Neuronal stem cell (in vitro differentiated cells): Measurements from ENCODE around the gene HOXC9.

ENCODE experiments used
- DNase-seq: peaks from one replicate; pipeline ENCODE4 v3.0.0-alpha.2; 2013; ENCODE audit warnings: low spot score
- H2AFZ ChIP-seq: one replicate; pipeline ENCODE4 v1.6.1; 2013; ENCODE audit warnings: mild to moderate bottlenecking, low read length, inconsistent platforms
- H2AK5ac ChIP-seq: 2 replicates; pipeline ENCODE4 v1.6.1; 2013; ENCODE audit warnings: low read depth, mild to moderate bottlenecking, inconsistent platforms, low read length, moderate library complexity, mixed read lengths
- H2BK120ac ChIP-seq: 2 replicates; pipeline ENCODE4 v1.6.1; 2013; ENCODE audit warnings: low read depth, mild to moderate bottlenecking, inconsistent platforms, low read length, moderate library complexity, mixed read lengths
- H2BK12ac ChIP-seq: one replicate; pipeline ENCODE4 v1.6.1; 2013; ENCODE audit warnings: low read length, inconsistent platforms
- H2BK15ac ChIP-seq: 2 replicates; pipeline ENCODE4 v1.6.1; 2013; ENCODE audit warnings: mild to moderate bottlenecking, low read length, inconsistent platforms, mixed read lengths
- H2BK5ac ChIP-seq: one replicate; pipeline ENCODE4 v1.6.1; 2013; ENCODE audit warnings: inconsistent platforms, mild to moderate bottlenecking, low read length, moderate library complexity
- H3K14ac ChIP-seq: one replicate; pipeline ENCODE4 v1.6.1; 2013; ENCODE audit warnings: low read length, inconsistent platforms
- H3K18ac ChIP-seq: 2 replicates; pipeline ENCODE4 v1.6.1; 2013; ENCODE audit warnings: low read length, inconsistent platforms
- H3K23ac ChIP-seq: 2 replicates; pipeline ENCODE4 v1.6.1; 2013; ENCODE audit warnings: low read depth, mild to moderate bottlenecking, mixed read lengths, low read length, inconsistent platforms; ENCODE audit not compliant: poor library complexity
- H3K27ac ChIP-seq: replicated peaks from 3 replicates; pipeline ENCODE4 v1.5.1; 2013; ENCODE audit warnings: low read length, inconsistent platforms
- H3K27me3 ChIP-seq, 3 experiments: 2 replicates each; pipeline ENCODE4 v1.6.1; 2013; ENCODE audit warnings: low read length in 3 of 3, mild to moderate bottlenecking in 2 of 3, inconsistent platforms in 1 of 3, low read depth in 1 of 3, mixed read lengths in 1 of 3, moderate library complexity in 1 of 3; ENCODE audit not compliant: control insufficient read depth in 3 of 3, insufficient read depth in 3 of 3
- H3K36me3 ChIP-seq, 2 donors: replicated peaks in 1 of 2; 2 replicates each; pipeline ENCODE4 v1.6.1; 2013; ENCODE audit warnings: low read length in 2 of 2; ENCODE audit not compliant: control insufficient read depth in 2 of 2, insufficient read depth in 2 of 2
- H3K4ac ChIP-seq: 2 replicates; pipeline ENCODE4 v1.6.1; 2013; ENCODE audit warnings: inconsistent platforms, mild to moderate bottlenecking, low read length, moderate library complexity
- H3K4me1 ChIP-seq, 2 donors: 1 replicate in 1 of 2; 2 replicates in 1 of 2; pipeline ENCODE4 v1.6.1; 2013; ENCODE audit warnings: low read length in 2 of 2, low read depth in 1 of 2; ENCODE audit not compliant: control insufficient read depth in 2 of 2, insufficient read depth in 1 of 2
- H3K4me2 ChIP-seq: one replicate; pipeline ENCODE4 v1.6.1; 2013; ENCODE audit warnings: mild to moderate bottlenecking, low read length, inconsistent platforms; ENCODE audit not compliant: insufficient read depth, poor library complexity, severe bottlenecking
- H3K4me3 ChIP-seq, 2 donors: 2 replicates each; pipeline ENCODE4 v1.5.1; 2013; ENCODE audit warnings: low read length in 2 of 2, mild to moderate bottlenecking in 2 of 2, inconsistent platforms in 1 of 2, moderate library complexity in 1 of 2
- H3K79me1 ChIP-seq: one replicate; pipeline ENCODE4 v1.6.1; 2013; ENCODE audit warnings: low read depth, mild to moderate bottlenecking, inconsistent platforms, low read length, moderate library complexity
- H3K9ac ChIP-seq: one replicate; pipeline ENCODE4 v1.6.1; 2013; ENCODE audit warnings: mild to moderate bottlenecking, low read depth, low read length, inconsistent platforms; ENCODE audit not compliant: poor library complexity
- H3K9me3 ChIP-seq, 2 donors: replicated peaks in 1 of 2; 2 replicates each; pipeline versions ENCODE3 to v1.6.1; 2013; ENCODE audit warnings: low read length in 2 of 2, mild to moderate bottlenecking in 2 of 2, inconsistent platforms in 1 of 2, low read depth in 1 of 2, mixed read lengths in 1 of 2, moderate library complexity in 1 of 2; ENCODE audit not compliant: control insufficient read depth in 2 of 2, insufficient read depth in 1 of 2
- H4K8ac ChIP-seq: one replicate; pipeline ENCODE4 v1.6.1; 2013; ENCODE audit warnings: low read depth, mild to moderate bottlenecking, inconsistent platforms, low read length, moderate library complexity
- H4K91ac ChIP-seq: one replicate; pipeline ENCODE4 v1.6.1; 2013; ENCODE audit warnings: low read length, low read depth, mild to moderate bottlenecking, inconsistent platforms; ENCODE audit not compliant: poor library complexity
- WGBS, 2 donors: extraction: QIAGEN DNeasy Blood & Tissue Kit; methylation state at CpG; one replicate each; pipeline ENCODE4 v1.1.7; 2013; ENCODE audit warnings: missing lambda C conversion rate in 2 of 2, mixed read lengths in 1 of 2; ENCODE audit not compliant: insufficient read length in 2 of 2, insufficient replicate concordance in 1 of 2; ENCODE audit errors: extremely low coverage in 2 of 2; 5-methylcytosine and 5-hydroxymethylcytosine counted together

Gene HOXC9

DNA sequence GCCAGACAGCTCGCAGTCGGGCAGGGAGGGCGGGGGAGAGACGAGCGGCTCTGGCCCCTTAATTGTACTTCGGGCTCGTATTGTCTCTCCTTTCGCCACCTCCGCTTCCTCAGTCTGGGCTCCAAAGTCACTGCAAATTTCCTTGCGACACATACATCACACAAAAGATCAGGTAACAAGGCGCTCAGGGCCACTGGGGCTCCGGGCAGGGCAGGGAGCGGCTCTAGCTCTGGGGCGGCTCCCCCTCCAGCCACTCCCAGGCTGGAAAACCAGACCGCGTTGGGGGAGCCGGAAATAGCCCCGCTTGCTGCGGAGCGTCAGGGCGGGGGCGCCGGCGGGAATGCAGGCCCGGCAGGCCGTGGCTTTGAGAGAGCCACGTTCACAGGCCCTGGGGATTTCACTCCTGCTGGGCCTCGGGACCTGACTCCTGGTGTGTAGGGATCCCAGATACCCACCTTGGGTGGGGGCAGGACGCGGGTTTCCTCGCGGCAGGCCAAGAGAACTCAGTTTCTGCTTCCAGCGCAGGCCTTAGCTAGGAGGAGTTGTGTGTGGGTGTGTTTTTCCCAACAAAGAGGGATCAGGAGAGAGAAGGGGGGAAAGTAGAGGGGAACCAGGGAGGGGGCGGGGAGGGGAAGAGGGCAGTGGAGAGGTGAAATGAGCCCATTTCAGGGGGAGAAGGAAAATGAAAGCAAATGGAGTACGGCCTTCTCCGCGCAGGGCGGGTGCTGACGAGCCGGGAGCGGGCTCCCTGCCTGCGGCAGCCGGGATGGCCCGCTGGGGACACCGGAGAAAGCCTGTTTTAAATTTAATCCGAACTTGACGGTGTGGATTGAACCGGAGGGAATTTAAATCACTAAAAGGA is 4.4 kb upstream of the HOXC9 start:
- H3K18ac ChIP-seq: no peak overlapping the region
- H2BK120ac ChIP-seq: no peak overlapping the region
- H4K91ac ChIP-seq: no peak overlapping the region
- peaks cover 0 to 6% of the 10 kb centered on the region in 2 donors for H3K9me3 ChIP-seq
- no peak overlapping the region for H2BK15ac ChIP-seq
- no peaks in the 10 kb centered on the region for H3K36me3 ChIP-seq
- no peak overlapping the region for H4K8ac ChIP-seq
- no peak overlapping the region for H3K14ac ChIP-seq
- H3K27ac ChIP-seq: no peak overlapping the region
- H2BK5ac ChIP-seq: no peak overlapping the region
- DNase-seq: no peak
- peak overlapping the region in 1 of 2 donors; percentile 28 for H3K4me3 ChIP-seq
- H3K23ac ChIP-seq: peak overlapping the region; percentile 82
- peaks cover 87 to 100% (median 100%) of the 10 kb centered on the region in 3 experiments for H3K27me3 ChIP-seq
- no peaks in the 10 kb centered on the region for H3K79me1 ChIP-seq
- no peak overlapping the region for H3K9ac ChIP-seq
- no peak overlapping the region for H3K4me2 ChIP-seq
- no peak overlapping the region for H2BK12ac ChIP-seq
- H3K4me1 ChIP-seq: no peaks in the 10 kb centered on the region
- no peak overlapping the region for H3K4ac ChIP-seq
- peak overlapping the region; percentile 90 for H2AFZ ChIP-seq
- no CpG with 5 or more reads among the region's 48 CpGs for WGBS, 2 donors
- H2AK5ac ChIP-seq: no peak overlapping the region

GRCh38 chr12:53996240-53997203 is 3.4 kb upstream of the HOXC9 start:
- peak overlapping the region; percentile 90 for H2AFZ ChIP-seq
- H4K8ac ChIP-seq: no peak overlapping the region
- no peaks in the 10 kb centered on the region for H3K36me3 ChIP-seq
- H3K9me3 ChIP-seq: peaks cover 0 to 6% of the 10 kb centered on the region in 2 donors
- peak overlapping the region; percentile 65 for H3K23ac ChIP-seq
- no peak overlapping the region for H3K9ac ChIP-seq
- WGBS, 2 donors: no CpG with 5 or more reads among the region's 29 CpGs
- H2BK12ac ChIP-seq: no peak overlapping the region
- no peak overlapping the region for H2BK15ac ChIP-seq
- no peak overlapping the region for H2BK5ac ChIP-seq
- no peak overlapping the region for H3K4ac ChIP-seq
- H3K4me2 ChIP-seq: no peak overlapping the region
- H3K4me1 ChIP-seq: no peaks in the 10 kb centered on the region
- H3K27me3 ChIP-seq: peaks cover 86 to 100% (median 100%) of the 10 kb centered on the region in 3 experiments
- DNase-seq: no peak
- no peak overlapping the region for H3K14ac ChIP-seq
- no peak overlapping the region for H2BK120ac ChIP-seq
- no peaks in the 10 kb centered on the region for H3K79me1 ChIP-seq
- no peak overlapping the region for H2AK5ac ChIP-seq
- H3K18ac ChIP-seq: no peak overlapping the region
- H3K4me3 ChIP-seq: no peak overlapping the region
- H4K91ac ChIP-seq: no peak overlapping the region
- no peak overlapping the region for H3K27ac ChIP-seq

DNA sequence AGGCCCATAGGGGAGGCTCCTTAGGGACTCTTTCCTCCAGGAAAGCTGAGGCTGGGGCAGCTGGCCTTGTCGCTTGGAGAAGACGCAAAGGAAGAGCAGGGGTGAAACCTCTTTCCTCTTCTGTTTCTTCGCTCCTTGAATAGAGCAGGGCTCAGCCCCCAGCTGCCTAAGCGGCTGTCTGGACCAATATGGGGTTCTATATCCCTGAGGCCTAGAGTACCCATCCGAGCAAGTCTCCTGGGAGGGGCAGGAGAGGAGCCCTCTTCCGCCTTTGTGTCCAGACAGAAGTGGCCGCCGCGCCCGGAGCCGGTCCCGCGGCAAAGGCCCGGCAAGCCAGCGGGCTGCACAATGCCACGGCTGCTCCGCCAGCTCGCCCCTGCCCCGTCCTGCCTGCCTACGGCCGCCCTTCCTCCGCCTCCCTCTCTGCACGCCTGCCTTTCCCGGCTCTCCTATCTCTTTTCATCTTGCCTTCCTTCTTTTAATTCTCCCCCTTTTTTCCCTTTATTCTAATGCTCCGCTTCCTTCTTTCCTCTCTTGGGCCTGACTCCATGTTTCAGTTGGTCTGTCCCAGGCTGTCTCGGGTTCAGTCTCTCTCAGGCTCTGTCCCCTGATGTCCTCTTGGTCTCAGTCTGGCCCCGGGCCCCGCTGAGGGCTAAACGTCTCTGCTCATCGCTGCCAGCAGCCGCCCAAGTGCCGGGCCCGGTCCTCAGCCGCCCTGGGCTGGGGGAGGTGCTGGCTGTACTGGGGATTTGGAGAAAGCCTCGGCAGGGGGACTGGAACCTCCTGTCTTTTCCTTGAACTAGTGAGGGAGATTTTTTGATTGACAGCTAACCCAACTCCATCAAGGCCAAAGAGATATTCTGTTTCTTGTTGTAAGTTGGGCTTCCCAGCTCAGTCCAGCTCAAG is 2.5 kb upstream of the HOXC9 start:
- no peak for DNase-seq
- H3K79me1 ChIP-seq: no peaks in the 10 kb centered on the region
- peak overlapping the region; percentile 35 for H2AFZ ChIP-seq
- peak overlapping the region; percentile 65 for H3K23ac ChIP-seq
- no peak overlapping the region for H2BK12ac ChIP-seq
- H3K9ac ChIP-seq: no peak overlapping the region
- H2BK5ac ChIP-seq: no peak overlapping the region
- no peak overlapping the region for H2AK5ac ChIP-seq
- no CpG with 5 or more reads among the region's 35 CpGs for WGBS, 2 donors
- H2BK120ac ChIP-seq: no peak overlapping the region
- no peak overlapping the region for H3K27ac ChIP-seq
- H3K4ac ChIP-seq: no peak overlapping the region
- no peak overlapping the region for H4K8ac ChIP-seq
- H3K27me3 ChIP-seq: peaks cover 84 to 100% (median 100%) of the 10 kb centered on the region in 3 experiments
- H3K14ac ChIP-seq: no peak overlapping the region
- no peak overlapping the region for H3K18ac ChIP-seq
- H3K4me3 ChIP-seq: no peak overlapping the region
- no peak overlapping the region for H3K4me2 ChIP-seq
- H3K9me3 ChIP-seq: peaks cover 0 to 2% of the 10 kb centered on the region in 2 donors
- no peaks in the 10 kb centered on the region for H3K36me3 ChIP-seq
- H2BK15ac ChIP-seq: no peak overlapping the region
- H4K91ac ChIP-seq: no peak overlapping the region
- H3K4me1 ChIP-seq: no peaks in the 10 kb centered on the region
